H1 (cell line): ENCODE data around the gene RARB. TPM values are rescaled to one million over a fixed set of nuclear protein-coding genes. Genes with fewer than 3 reads are reported as not detected.

Experiments used
- CREB1 ChIP-seq: IDR thresholded peaks from 2 replicates; pipeline ENCODE4 v1.6.1; 2012; ENCODE audit warnings: inconsistent platforms
- HDAC2 ChIP-seq, 2 experiments: fragments of 300-600 bp in 1 of 2; sonication (generic) in 1 of 2; IDR thresholded peaks; 2 replicates each; pipeline ENCODE4 v1.6.1; 2011 to 2012; ENCODE audit warnings: low read depth in 2 of 2, low read length in 2 of 2, mild to moderate bottlenecking in 2 of 2, moderate library complexity in 2 of 2, borderline replicate concordance in 1 of 2, inconsistent platforms in 1 of 2
- TCF12 ChIP-seq: IDR thresholded peaks from 2 replicates; pipeline ENCODE4 v1.6.1; 2011; ENCODE audit warnings: low read depth, mild to moderate bottlenecking, low read length
- YY1 ChIP-seq: IDR thresholded peaks from 2 replicates; pipeline ENCODE4 v1.6.1; 2011; ENCODE audit warnings: low read depth, mild to moderate bottlenecking, low read length
- polyA plus RNA-seq, 7 experiments: library from polyadenylated mRNA; depleted of rRNA in 3 of 7; stranded (reverse) in 5 of 7; unstranded in 2 of 7; fragments of >200 nt in 5 of 7; fragments of 200-250 nt in 2 of 7; gene quantifications; 1 replicate in 5 of 7; 2 replicates in 1 of 7; 4 replicates in 1 of 7; pipeline versions ENCODE4 v1.2.1 to v1.2.3, GENCODE V29; 2011 to 2013; ENCODE audit warnings: missing spikeins in 2 of 7, mixed read lengths in 2 of 7
- total RNA-seq: library from RNA; stranded (reverse); fragmentation: NEBNext Ultra II Directional; extraction: Animal tissue kit (Norgen Biotek cat#: 25700); gene quantifications from 2 replicates; pipeline ENCODE4 v1.2.1, GENCODE V29; 2021
- TF ChIP-seq, protein P1 (sequence below): IDR thresholded peaks from 2 replicates; pipeline ENCODE4 v1.6.1; 2011; ENCODE audit warnings: low read depth, mild to moderate bottlenecking, low read length; ENCODE audit not compliant: insufficient read depth
- TF ChIP-seq, protein P2 (sequence below): fragments of 300-600 bp; sonication (generic); IDR thresholded peaks from 2 replicates; pipeline ENCODE4 v1.7.1; 2012; ENCODE audit warnings: low read length, moderate library complexity, mild to moderate bottlenecking, inconsistent platforms; ENCODE audit not compliant: insufficient replicate concordance

The RARB gene
- total and polyA plus RNA-seq, 2 of the 8 experiments (the other 6 are each of a cell fraction or from before 2014, with no cell fraction given), result 0.15 to 0.22 TPM

DNA sequence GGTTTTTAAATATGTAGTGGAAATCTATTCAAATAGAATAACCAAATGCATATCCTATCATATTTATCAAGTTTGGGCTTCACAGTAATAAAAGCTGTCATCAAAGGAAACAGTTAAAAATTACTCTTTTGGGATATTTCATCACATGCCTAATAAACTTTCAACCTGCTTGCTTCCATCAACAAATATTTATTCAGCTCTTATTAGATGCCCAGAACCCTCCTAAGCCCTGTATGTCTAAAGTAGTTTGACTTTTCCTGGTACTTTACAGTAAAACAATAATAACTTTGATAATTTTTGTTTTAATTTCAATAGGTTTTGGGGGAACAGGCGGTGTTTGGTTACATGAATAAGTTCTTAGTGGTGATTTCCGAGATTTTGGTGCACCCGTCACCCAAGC is 37.5 kb upstream of the RARB start (continued):
- TF ChIP-seq, protein P1, sequence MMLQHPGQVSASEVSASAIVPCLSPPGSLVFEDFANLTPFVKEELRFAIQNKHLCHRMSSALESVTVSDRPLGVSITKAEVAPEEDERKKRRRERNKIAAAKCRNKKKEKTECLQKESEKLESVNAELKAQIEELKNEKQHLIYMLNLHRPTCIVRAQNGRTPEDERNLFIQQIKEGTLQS, result no peak
- no peak for TF ChIP-seq HDAC2 (IDR thresholded peaks at IDR 0.05; ENCODE audit: borderline replicate concordance in 1 of 2, low read depth in 2 of 2, low read length in 2 of 2)
- no peak for TF ChIP-seq YY1
- TF ChIP-seq TCF12, result no peak
- TF ChIP-seq, protein P2, sequence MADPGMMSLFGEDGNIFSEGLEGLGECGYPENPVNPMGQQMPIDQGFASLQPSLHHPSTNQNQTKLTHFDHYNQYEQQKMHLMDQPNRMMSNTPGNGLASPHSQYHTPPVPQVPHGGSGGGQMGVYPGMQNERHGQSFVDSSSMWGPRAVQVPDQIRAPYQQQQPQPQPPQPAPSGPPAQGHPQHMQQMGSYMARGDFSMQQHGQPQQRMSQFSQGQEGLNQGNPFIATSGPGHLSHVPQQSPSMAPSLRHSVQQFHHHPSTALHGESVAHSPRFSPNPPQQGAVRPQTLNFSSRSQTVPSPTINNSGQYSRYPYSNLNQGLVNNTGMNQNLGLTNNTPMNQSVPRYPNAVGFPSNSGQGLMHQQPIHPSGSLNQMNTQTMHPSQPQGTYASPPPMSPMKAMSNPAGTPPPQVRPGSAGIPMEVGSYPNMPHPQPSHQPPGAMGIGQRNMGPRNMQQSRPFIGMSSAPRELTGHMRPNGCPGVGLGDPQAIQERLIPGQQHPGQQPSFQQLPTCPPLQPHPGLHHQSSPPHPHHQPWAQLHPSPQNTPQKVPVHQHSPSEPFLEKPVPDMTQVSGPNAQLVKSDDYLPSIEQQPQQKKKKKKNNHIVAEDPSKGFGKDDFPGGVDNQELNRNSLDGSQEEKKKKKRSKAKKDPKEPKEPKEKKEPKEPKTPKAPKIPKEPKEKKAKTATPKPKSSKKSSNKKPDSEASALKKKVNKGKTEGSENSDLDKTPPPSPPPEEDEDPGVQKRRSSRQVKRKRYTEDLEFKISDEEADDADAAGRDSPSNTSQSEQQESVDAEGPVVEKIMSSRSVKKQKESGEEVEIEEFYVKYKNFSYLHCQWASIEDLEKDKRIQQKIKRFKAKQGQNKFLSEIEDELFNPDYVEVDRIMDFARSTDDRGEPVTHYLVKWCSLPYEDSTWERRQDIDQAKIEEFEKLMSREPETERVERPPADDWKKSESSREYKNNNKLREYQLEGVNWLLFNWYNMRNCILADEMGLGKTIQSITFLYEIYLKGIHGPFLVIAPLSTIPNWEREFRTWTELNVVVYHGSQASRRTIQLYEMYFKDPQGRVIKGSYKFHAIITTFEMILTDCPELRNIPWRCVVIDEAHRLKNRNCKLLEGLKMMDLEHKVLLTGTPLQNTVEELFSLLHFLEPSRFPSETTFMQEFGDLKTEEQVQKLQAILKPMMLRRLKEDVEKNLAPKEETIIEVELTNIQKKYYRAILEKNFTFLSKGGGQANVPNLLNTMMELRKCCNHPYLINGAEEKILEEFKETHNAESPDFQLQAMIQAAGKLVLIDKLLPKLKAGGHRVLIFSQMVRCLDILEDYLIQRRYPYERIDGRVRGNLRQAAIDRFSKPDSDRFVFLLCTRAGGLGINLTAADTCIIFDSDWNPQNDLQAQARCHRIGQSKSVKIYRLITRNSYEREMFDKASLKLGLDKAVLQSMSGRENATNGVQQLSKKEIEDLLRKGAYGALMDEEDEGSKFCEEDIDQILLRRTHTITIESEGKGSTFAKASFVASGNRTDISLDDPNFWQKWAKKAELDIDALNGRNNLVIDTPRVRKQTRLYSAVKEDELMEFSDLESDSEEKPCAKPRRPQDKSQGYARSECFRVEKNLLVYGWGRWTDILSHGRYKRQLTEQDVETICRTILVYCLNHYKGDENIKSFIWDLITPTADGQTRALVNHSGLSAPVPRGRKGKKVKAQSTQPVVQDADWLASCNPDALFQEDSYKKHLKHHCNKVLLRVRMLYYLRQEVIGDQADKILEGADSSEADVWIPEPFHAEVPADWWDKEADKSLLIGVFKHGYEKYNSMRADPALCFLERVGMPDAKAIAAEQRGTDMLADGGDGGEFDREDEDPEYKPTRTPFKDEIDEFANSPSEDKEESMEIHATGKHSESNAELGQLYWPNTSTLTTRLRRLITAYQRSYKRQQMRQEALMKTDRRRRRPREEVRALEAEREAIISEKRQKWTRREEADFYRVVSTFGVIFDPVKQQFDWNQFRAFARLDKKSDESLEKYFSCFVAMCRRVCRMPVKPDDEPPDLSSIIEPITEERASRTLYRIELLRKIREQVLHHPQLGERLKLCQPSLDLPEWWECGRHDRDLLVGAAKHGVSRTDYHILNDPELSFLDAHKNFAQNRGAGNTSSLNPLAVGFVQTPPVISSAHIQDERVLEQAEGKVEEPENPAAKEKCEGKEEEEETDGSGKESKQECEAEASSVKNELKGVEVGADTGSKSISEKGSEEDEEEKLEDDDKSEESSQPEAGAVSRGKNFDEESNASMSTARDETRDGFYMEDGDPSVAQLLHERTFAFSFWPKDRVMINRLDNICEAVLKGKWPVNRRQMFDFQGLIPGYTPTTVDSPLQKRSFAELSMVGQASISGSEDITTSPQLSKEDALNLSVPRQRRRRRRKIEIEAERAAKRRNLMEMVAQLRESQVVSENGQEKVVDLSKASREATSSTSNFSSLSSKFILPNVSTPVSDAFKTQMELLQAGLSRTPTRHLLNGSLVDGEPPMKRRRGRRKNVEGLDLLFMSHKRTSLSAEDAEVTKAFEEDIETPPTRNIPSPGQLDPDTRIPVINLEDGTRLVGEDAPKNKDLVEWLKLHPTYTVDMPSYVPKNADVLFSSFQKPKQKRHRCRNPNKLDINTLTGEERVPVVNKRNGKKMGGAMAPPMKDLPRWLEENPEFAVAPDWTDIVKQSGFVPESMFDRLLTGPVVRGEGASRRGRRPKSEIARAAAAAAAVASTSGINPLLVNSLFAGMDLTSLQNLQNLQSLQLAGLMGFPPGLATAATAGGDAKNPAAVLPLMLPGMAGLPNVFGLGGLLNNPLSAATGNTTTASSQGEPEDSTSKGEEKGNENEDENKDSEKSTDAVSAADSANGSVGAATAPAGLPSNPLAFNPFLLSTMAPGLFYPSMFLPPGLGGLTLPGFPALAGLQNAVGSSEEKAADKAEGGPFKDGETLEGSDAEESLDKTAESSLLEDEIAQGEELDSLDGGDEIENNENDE, result no peak
- TF ChIP-seq CREB1, result no peak
